Measurements from ENCODE around the gene DMD. TPM values are rescaled to one million over a fixed set of nuclear protein-coding genes. Genes with fewer than 3 reads are reported as not detected.

DMD gene
- total RNA-seq, 1 experiment from 2014 or later = 47.2 TPM

GRCh38 chrX:31126205-31126604 is 2085.1 kb downstream of the DMD start:
- TF ChIP-seq, protein P1, sequence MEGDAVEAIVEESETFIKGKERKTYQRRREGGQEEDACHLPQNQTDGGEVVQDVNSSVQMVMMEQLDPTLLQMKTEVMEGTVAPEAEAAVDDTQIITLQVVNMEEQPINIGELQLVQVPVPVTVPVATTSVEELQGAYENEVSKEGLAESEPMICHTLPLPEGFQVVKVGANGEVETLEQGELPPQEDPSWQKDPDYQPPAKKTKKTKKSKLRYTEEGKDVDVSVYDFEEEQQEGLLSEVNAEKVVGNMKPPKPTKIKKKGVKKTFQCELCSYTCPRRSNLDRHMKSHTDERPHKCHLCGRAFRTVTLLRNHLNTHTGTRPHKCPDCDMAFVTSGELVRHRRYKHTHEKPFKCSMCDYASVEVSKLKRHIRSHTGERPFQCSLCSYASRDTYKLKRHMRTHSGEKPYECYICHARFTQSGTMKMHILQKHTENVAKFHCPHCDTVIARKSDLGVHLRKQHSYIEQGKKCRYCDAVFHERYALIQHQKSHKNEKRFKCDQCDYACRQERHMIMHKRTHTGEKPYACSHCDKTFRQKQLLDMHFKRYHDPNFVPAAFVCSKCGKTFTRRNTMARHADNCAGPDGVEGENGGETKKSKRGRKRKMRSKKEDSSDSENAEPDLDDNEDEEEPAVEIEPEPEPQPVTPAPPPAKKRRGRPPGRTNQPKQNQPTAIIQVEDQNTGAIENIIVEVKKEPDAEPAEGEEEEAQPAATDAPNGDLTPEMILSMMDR (IDR thresholded peaks at IDR 0.05; ENCODE audit: insufficient read depth in 1 of 2, low read depth in 1 of 2, low read length in 1 of 2, severe bottlenecking in 1 of 2, unreplicated experiment in 1 of 2) = no peak
- no peak for DNase-seq
- BruUV-seq (replicated peaks) = no TSS peak
- Histone ChIP-seq H3K9me3 (no peaks in the 10 kb centered on the region), H3K4me1 (no peaks in the 10 kb centered on the region), H3K27me3 (replicated peaks; ENCODE audit: control insufficient read depth, insufficient read depth, low read length) (no peaks in the 10 kb centered on the region), H3K4me3 (ENCODE audit: low read depth, low read length) (no peak overlapping the region), H3K36me3 (ENCODE audit: control insufficient read depth, insufficient read depth, low read length) (no peaks in the 10 kb centered on the region)
- Mint-ChIP-seq H3K27ac (ENCODE audit: unreplicated experiment) (no peak overlapping the region), H3K27me3 (ENCODE audit: insufficient read depth, unreplicated experiment) (no peaks in the 10 kb centered on the region), H3K4me1 (ENCODE audit: low read depth, unreplicated experiment) (peaks cover 7% of the 10 kb centered on the region), H3K4me3 (ENCODE audit: unreplicated experiment) (no peak overlapping the region), H3K9me3 (ENCODE audit: unreplicated experiment) (no peaks in the 10 kb centered on the region), H3K36me3 (ENCODE audit: insufficient read depth, unreplicated experiment) (peaks cover 15% of the 10 kb centered on the region)
- ChIA-PET CTCF (no interaction called here), POLR2A (no interaction called here)
- intact Hi-C loops (cut with micrococcal nuclease; ENCODE audit: unreplicated experiment) = no loop called here

- Mint-ChIP-seq H3K27ac (ENCODE audit: unreplicated experiment) (no peak overlapping the region), H3K9me3 (ENCODE audit: unreplicated experiment) (no peaks in the 10 kb centered on the region), H3K36me3 (ENCODE audit: insufficient read depth, unreplicated experiment) (peaks cover 15% of the 10 kb centered on the region), H3K4me1 (ENCODE audit: low read depth, unreplicated experiment) (peaks cover 7% of the 10 kb centered on the region), H3K4me3 (ENCODE audit: unreplicated experiment) (no peak overlapping the region), H3K27me3 (ENCODE audit: insufficient read depth, unreplicated experiment) (no peaks in the 10 kb centered on the region)
- Histone ChIP-seq H3K4me3 (ENCODE audit: low read depth, low read length) (no peak overlapping the region), H3K9me3 (no peaks in the 10 kb centered on the region), H3K36me3 (ENCODE audit: control insufficient read depth, insufficient read depth, low read length) (no peaks in the 10 kb centered on the region), H3K4me1 (no peaks in the 10 kb centered on the region), H3K27me3 (replicated peaks; ENCODE audit: control insufficient read depth, insufficient read depth, low read length) (no peaks in the 10 kb centered on the region)
- DNase-seq = no peak
- no TSS peak for BruUV-seq (replicated peaks)
- TF ChIP-seq, protein P1 (IDR thresholded peaks at IDR 0.05; ENCODE audit: insufficient read depth in 1 of 2, low read depth in 1 of 2, low read length in 1 of 2, severe bottlenecking in 1 of 2, unreplicated experiment in 1 of 2) = no peak
- ChIA-PET POLR2A (no interaction called here), CTCF (no interaction called here)
- intact Hi-C loops (cut with micrococcal nuclease; ENCODE audit: unreplicated experiment) = no loop called here
These were observed 2086.8 kb downstream of the DMD start for GRCh38 chrX:31124536-31124935.

DNA sequence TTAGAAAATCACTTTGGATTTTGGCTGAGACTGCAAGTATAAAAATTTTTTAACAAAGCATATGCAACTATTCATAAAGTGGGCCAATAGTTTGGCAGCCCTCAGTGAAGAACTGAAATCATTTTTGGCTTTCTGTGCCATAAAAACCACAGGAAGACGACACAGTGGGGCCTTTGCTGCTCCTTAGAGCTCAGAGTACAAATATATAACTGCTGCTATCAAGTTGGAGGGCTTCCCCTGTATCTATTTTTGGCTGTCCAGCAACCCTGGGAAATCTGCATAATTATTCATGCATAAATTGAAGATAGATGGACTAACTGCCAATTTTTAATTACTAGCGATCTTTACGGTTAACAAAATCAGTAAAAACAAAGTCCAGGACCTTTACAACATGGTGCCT is 2088.0 kb downstream of the DMD start:
- BruUV-seq (replicated peaks) = no TSS peak
- Histone ChIP-seq H3K4me3 (ENCODE audit: low read depth, low read length) (no peak overlapping the region), H3K4me1 (no peaks in the 10 kb centered on the region), H3K36me3 (ENCODE audit: control insufficient read depth, insufficient read depth, low read length) (no peaks in the 10 kb centered on the region), H3K27me3 (replicated peaks; ENCODE audit: control insufficient read depth, insufficient read depth, low read length) (no peaks in the 10 kb centered on the region), H3K9me3 (no peaks in the 10 kb centered on the region)
- peaks cover 7% of the 10 kb centered on the region for H3K4me1 Mint-ChIP-seq (ENCODE audit: low read depth, unreplicated experiment)
- H3K9me3 Mint-ChIP-seq (ENCODE audit: unreplicated experiment) = no peaks in the 10 kb centered on the region
- DNase-seq = no peak
- H3K36me3 Mint-ChIP-seq (ENCODE audit: insufficient read depth, unreplicated experiment) = peaks cover 15% of the 10 kb centered on the region
- intact Hi-C loops (cut with micrococcal nuclease; ENCODE audit: unreplicated experiment) = no loop called here
- H3K27me3 Mint-ChIP-seq (ENCODE audit: insufficient read depth, unreplicated experiment) = no peaks in the 10 kb centered on the region
- ChIA-PET CTCF (no interaction called here), POLR2A (no interaction called here)
- H3K4me3 Mint-ChIP-seq (ENCODE audit: unreplicated experiment) = no peak overlapping the region
- H3K27ac Mint-ChIP-seq (ENCODE audit: unreplicated experiment) = no peak overlapping the region
- TF ChIP-seq, protein P1 (IDR thresholded peaks at IDR 0.05; ENCODE audit: insufficient read depth in 1 of 2, low read depth in 1 of 2, low read length in 1 of 2, severe bottlenecking in 1 of 2, unreplicated experiment in 1 of 2) = no peak

Measured in Caco-2 (cell line).